ENCODE measurements around the gene RPS19. TPM values are rescaled to one million over a fixed set of nuclear protein-coding genes. Genes with fewer than 3 reads are reported as not detected.

RPS19 gene
- 3,257 and 3,896 TPM in 2 replicates for total RNA-seq (2014; rRNA removed; shearing (Covaris generic))

- DNase-seq (ENCODE audit: low spot score) = peak; percentile 100
- in situ Hi-C loops (cut with HindIII; ENCODE audit: low sequenced_read_pairs) = no loop called here
Measured at GRCh38 chr19:41859618-41860418, at the start of gene RPS19. Gene RPS19, plus strand, starts transcription at chr19:41860255. Its CDS starts 520 bp downstream, at chr19:41860775.

- in situ Hi-C loops (cut with HindIII; ENCODE audit: low sequenced_read_pairs) = no loop called here
- no peak for DNase-seq (ENCODE audit: low spot score)
Measured at GRCh38 chr19:41810301-41810700, 49.8 kb upstream of the RPS19 start.

DNA sequence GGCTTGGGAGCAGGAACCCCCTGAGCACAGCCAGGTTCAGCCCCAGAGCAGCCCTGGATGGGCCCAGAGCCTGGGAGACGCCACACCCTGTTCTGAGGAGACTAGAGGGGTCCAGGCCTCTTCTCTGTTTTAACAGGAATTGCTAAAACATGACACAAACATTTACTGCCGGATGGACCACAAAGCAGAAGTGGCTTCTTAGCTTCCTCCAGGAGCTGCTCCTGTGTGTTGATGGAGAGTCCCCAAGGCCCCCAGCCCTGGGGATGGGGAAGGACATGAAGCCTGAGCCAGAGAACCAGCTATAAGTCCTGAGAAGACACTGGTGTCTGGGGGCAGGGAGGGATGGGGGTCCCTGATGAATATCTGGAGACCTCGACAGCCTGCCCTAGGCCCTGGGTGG lies 49.0 kb upstream of the RPS19 start:
- in situ Hi-C loops (cut with HindIII; ENCODE audit: low sequenced_read_pairs) = no loop called here
- no peak for DNase-seq (ENCODE audit: low spot score)

DNA sequence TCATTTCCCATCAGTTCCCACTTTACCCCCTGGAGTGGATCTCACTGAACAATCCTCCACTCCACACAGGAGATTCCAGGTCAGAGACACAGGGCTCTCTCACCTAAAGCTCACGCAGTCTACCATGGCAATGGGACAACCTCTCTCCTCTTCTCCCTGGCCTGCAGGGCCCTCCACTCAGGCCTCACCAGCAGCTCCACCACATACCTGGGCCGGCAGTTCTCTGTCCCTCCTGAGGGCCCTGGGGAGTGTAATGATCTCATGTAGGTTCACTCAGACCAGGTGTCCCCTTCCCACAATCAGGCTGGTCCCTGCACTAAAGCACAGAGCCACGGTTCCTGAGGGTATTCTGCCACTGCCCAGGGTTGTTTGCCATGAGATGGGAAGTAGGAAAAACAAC lies 48.1 kb upstream of the RPS19 start:
- no peak for DNase-seq (ENCODE audit: low spot score)
- in situ Hi-C loops (cut with HindIII; ENCODE audit: low sequenced_read_pairs) = no loop called here

GRCh38 chr19:41813911-41814310 lies 46.1 kb upstream of the RPS19 start:
- in situ Hi-C loops (cut with HindIII; ENCODE audit: low sequenced_read_pairs) = no loop called here
- no peak for DNase-seq (ENCODE audit: low spot score)

DNA sequence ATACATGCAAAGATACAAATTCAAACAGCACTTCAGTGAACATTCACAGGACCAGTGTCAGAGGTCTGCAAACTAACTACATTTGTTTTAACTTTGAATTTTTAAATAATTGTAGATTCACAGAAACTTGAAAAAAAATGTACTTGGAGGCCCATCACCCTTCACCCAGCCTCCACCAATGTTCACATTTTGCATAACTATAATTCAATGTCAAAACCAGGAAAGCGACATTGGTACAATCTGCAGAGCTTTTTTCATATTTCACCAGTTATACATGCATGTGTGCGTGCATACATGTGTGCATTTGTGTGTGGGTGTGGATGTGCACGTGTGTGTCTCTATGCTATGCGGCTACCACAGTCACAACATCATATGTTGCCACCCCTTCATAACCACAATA lies 44.8 kb upstream of the RPS19 start:
- no peak for DNase-seq (ENCODE audit: low spot score)
- in situ Hi-C loops (cut with HindIII; ENCODE audit: low sequenced_read_pairs) = no loop called here

DNA sequence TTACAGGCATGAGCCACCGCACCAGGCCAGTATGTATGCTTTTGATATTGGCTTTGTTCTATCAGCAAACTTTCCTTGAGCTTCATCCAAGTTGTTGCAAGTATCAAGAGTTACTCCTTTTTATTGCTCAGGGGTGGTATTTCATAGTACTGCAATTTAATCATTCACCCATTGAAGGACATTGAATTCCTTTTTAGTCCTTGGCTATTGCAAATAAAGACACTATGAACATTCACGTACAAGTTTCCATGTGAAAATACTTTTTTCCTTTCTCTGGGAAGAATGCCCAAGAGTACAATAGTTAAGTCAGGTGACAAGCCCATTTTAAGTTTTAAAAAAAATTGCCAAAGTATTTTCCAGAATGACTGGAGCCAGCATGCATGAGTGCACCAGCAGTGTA lies 43.3 kb upstream of the RPS19 start:
- in situ Hi-C loops (cut with HindIII; ENCODE audit: low sequenced_read_pairs) = no loop called here
- DNase-seq (ENCODE audit: low spot score) = no peak

GRCh38 chr19:41821003-41821735 lies 38.9 kb upstream of the RPS19 start:
- in situ Hi-C loops (cut with HindIII; ENCODE audit: low sequenced_read_pairs) = no loop called here

GRCh38 chr19:41837981-41838708 lies 21.9 kb upstream of the RPS19 start:
- DNase-seq (ENCODE audit: low spot score) = no peak
- in situ Hi-C loops (cut with HindIII; ENCODE audit: low sequenced_read_pairs) = no loop called here

More at GRCh38 chr19:41821003-41821735, 38.9 kb upstream of the RPS19 start:
- DNase-seq (ENCODE audit: low spot score) = peak; percentile 27

GRCh38 chr19:41839211-41839610 lies 20.8 kb upstream of the RPS19 start:
- DNase-seq (ENCODE audit: low spot score) = no peak
- in situ Hi-C loops (cut with HindIII; ENCODE audit: low sequenced_read_pairs) = no loop called here

DNA sequence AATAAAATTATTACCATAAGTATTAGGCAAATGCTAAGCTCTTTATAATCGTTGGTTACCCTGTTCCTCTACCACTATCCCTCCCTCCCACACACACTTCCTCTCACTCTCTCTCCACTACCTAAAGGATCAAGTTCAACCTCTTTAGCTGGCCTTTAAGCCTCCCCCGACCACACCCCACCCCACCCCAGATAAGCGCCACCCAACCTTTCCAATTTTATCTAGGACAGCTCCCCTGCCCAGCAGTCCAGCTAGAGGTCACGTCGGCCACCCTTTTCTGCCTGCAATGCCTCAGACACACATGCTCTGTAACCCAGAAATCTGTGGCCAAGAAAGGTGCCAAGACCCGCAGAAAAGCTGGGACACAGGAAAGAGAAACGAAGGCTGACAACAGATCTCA lies 16.7 kb upstream of the RPS19 start:
- in situ Hi-C loops (cut with HindIII; ENCODE audit: low sequenced_read_pairs) = no loop called here
- no peak for DNase-seq (ENCODE audit: low spot score)

GRCh38 chr19:41844601-41845000 lies 15.5 kb upstream of the RPS19 start, which contains the start of gene LYPD4:
Gene LYPD4, minus strand, starts transcription at chr19:41844683. Its CDS starts 5,398 bp downstream, at chr19:41839285.
- DNase-seq (ENCODE audit: low spot score) = no peak

GRCh38 chr19:41845001-41845050 lies 15.2 kb upstream of the RPS19 start, which contains the start of gene DMRTC2:
Gene DMRTC2, plus strand, starts transcription at chr19:41845042. Its CDS starts 2,387 bp downstream, at chr19:41847429.
- no peak for DNase-seq (ENCODE audit: low spot score)
- in situ Hi-C loops (cut with HindIII; ENCODE audit: low sequenced_read_pairs) = no loop called here

More at GRCh38 chr19:41844601-41845000, 15.5 kb upstream of the RPS19 start, which contains the start of gene LYPD4:
- in situ Hi-C loops (cut with HindIII; ENCODE audit: low sequenced_read_pairs) = no loop called here

GRCh38 chr19:41845051-41845590 lies 14.9 kb upstream of the RPS19 start:
- in situ Hi-C loops (cut with HindIII; ENCODE audit: low sequenced_read_pairs) = no loop called here
- no peak for DNase-seq (ENCODE audit: low spot score)

DNA sequence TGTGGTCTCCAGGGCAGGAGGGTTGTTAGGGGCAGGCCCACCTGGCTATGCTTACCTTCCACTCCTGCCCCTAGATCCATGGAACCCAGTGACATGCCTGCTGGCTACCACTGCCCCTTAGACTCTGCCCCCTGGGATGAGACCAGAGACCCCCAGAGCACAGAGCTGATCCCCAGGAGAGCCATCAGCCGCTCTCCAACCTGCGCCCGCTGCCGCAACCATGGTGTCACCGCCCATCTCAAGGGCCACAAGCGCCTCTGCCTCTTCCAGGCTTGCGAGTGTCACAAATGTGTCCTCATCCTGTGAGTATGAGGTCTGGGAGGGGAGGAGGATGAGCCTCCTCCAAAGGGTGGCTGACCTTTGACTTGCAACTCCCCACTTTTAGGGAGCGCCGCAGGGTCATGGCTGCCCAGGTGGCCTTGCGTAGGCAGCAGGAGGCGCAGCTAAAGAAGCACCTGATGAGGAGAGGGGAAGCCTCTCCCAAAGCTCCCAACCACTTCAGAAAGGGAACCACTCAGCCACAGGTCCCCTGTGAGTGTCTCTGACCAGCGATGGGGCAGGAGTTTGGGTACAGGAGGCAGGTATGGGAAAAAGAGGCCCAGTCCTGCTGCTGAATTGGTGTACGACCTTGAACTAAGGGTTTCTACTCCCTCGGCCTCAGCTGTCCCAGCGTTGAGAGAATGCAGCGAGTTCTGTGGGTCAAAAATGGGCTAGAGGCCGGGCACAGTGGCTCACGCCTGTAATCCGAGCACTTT lies 12.5 kb upstream of the RPS19 start:
- in situ Hi-C loops (cut with HindIII; ENCODE audit: low sequenced_read_pairs) = no loop called here
- DNase-seq (ENCODE audit: low spot score) = no peak

DNA sequence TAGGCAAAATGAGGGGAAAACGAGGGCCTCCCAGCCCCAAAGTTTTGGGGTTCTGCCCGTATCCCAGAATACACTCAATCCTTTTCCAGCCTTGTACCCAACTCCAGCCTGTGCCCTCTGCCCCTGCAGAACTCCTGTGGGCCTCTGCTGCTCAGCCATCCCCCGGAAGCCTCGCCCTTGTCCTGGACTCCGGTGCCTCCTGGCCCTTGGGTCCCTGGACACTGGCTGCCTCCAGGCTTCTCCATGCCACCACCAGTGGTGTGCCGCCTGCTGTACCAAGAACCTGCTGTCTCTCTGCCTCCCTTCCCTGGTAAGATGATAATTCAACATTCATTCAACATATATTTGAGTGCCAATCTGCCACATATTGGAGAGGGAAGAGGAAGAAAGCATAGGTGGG lies 11.4 kb upstream of the RPS19 start:
- in situ Hi-C loops (cut with HindIII; ENCODE audit: low sequenced_read_pairs) = no loop called here
- no peak for DNase-seq (ENCODE audit: low spot score)

- in situ Hi-C loops (cut with HindIII; ENCODE audit: low sequenced_read_pairs) = no loop called here
- DNase-seq (ENCODE audit: low spot score) = no peak
Measured at GRCh38 chr19:41849067-41849466, 11.0 kb upstream of the RPS19 start.

- DNase-seq (ENCODE audit: low spot score) = no peak
- in situ Hi-C loops (cut with HindIII; ENCODE audit: low sequenced_read_pairs) = no loop called here
Measured at GRCh38 chr19:41850381-41850780, 9.7 kb upstream of the RPS19 start.

DNA sequence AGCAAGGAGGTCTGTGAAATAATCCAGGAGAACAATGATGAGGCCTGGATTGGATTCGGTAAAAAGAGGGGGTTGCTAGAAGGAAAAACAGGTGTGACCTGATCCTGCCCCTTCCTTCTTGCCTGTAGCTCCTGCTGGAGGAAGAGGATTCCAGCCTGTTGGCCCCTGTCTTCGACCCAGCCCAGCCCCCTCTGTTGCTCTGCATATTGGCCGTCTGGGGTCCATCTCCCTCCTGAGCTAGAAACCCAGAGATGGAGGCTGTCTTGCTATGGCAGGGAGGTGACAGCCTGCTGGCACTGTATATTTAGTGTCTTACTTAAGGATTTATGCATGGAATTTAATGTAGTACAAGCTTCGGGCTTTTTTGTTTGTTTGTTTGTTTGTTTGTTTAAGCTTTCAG lies 8.6 kb upstream of the RPS19 start:
- no peak for DNase-seq (ENCODE audit: low spot score)
- in situ Hi-C loops (cut with HindIII; ENCODE audit: low sequenced_read_pairs) = no loop called here
